22Rv1 (cell line): Measurements from ENCODE around the gene UGT2B15.

Experiments used
- ZFX ChIP-seq: fragments of 450-650 bp; IDR thresholded peaks from 2 replicates; pipeline ENCODE4 v1.6.1; 2017; ENCODE audit warnings: antibody characterized with exemption, borderline replicate concordance
- TF ChIP-seq, protein P1 (sequence below): fragments of 450-650 bp; IDR thresholded peaks from 2 replicates; pipeline ENCODE4 v1.5.1; 2017; ENCODE audit warnings: mild to moderate bottlenecking

DNA sequence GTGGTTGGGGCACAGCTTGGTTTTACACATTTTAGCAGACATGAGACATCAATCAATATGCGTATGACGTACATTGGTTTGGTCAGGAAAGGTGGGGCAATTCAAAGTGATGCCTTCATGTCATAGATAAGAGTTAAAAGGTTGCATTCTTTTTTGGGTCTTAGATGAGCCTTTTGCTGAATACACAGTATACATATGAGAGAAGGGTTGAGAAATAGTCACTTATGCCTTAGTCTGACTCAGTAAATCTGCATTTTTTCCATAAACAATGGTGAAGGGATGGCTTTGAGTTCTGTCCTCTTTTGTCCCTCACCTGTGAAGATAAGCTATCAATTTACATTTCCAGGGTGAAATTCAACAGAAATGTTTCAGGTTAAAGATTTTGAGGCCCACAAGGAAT, 43.9 kb upstream of the UGT2B15 start:
- TF ChIP-seq, protein P1, sequence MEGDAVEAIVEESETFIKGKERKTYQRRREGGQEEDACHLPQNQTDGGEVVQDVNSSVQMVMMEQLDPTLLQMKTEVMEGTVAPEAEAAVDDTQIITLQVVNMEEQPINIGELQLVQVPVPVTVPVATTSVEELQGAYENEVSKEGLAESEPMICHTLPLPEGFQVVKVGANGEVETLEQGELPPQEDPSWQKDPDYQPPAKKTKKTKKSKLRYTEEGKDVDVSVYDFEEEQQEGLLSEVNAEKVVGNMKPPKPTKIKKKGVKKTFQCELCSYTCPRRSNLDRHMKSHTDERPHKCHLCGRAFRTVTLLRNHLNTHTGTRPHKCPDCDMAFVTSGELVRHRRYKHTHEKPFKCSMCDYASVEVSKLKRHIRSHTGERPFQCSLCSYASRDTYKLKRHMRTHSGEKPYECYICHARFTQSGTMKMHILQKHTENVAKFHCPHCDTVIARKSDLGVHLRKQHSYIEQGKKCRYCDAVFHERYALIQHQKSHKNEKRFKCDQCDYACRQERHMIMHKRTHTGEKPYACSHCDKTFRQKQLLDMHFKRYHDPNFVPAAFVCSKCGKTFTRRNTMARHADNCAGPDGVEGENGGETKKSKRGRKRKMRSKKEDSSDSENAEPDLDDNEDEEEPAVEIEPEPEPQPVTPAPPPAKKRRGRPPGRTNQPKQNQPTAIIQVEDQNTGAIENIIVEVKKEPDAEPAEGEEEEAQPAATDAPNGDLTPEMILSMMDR, result no peak
- no peak for TF ChIP-seq ZFX
